H1 (cell line): ENCODE data around the gene SHROOM3. TPM values are rescaled to one million over a fixed set of nuclear protein-coding genes. Genes with fewer than 3 reads are reported as not detected.

Experiments
- CTCF ChIA-PET: fragments of 300-600 bp; sonication (Branson Sonifier 250); formaldehyde crosslinking; loops from one replicate; lab custom pipeline; 2021; ENCODE audit not compliant: partially characterized antibody; lab: Charles Lee
- POLR2A ChIA-PET: fragments of 300-600 bp; sonication (Branson Sonifier 250); formaldehyde crosslinking; loops from one replicate; lab custom pipeline; 2021; ENCODE audit warnings: inconsistent platforms; ENCODE audit not compliant: partially characterized antibody; lab: Charles Lee
- DNase-seq, 2 experiments: peaks; one replicate each; pipeline versions ENCODE4 v3.0.0 to v3.0.0-alpha.2; 2010 to 2022; ENCODE audit warnings: low spot score in 2 of 2, low read depth in 1 of 2, mixed read lengths in 1 of 2
- FAIRE-seq: peaks from 2 replicates; lab custom pipeline; 2011; peaks lifted over from hg19 to GRCh38; lab: Jason Lieb, UNC
- H2AFZ ChIP-seq: 2 replicates; pipeline ENCODE4 v1.8.1; 2012; ENCODE audit warnings: low read length, inconsistent platforms
- H2AK5ac ChIP-seq: 2 replicates; pipeline ENCODE4 v1.6.1; 2013; ENCODE audit warnings: low read depth, low read length
- H2BK120ac ChIP-seq: replicated peaks from 2 replicates; pipeline ENCODE3; 2013; ENCODE audit warnings: low read depth, low read length, inconsistent platforms
- H2BK12ac ChIP-seq: 2 replicates; pipeline ENCODE4 v1.6.1; 2013; ENCODE audit warnings: low read depth, low read length
- H2BK15ac ChIP-seq: 2 replicates; pipeline ENCODE4 v1.6.1; 2013; ENCODE audit warnings: low read length
- H2BK20ac ChIP-seq: 2 replicates; pipeline ENCODE4 v1.6.1; 2013; ENCODE audit warnings: low read length
- H2BK5ac ChIP-seq: 2 replicates; pipeline ENCODE4 v1.6.1; 2013; ENCODE audit warnings: low read depth, low read length
- H3K14ac ChIP-seq: 2 replicates; pipeline ENCODE4 v1.6.1; 2013; ENCODE audit warnings: inconsistent platforms; ENCODE audit not compliant: insufficient read length
- H3K18ac ChIP-seq: 2 replicates; pipeline ENCODE4 v1.6.1; 2013; ENCODE audit warnings: low read length; ENCODE audit errors: extremely low read depth
- H3K23ac ChIP-seq: 2 replicates; pipeline ENCODE4 v1.6.1; 2013; ENCODE audit warnings: inconsistent platforms; ENCODE audit not compliant: insufficient read length
- H3K23me2 ChIP-seq: 2 replicates; pipeline ENCODE4 v1.6.1; 2013; ENCODE audit warnings: low read depth, low read length
- H3K27ac ChIP-seq: 2 replicates; pipeline ENCODE4 v1.6.1; 2011; ENCODE audit warnings: low read depth, low read length, inconsistent platforms
- H3K27me3 ChIP-seq, 4 experiments: replicated peaks in 1 of 4; 1 replicate in 1 of 4; 2 replicates in 3 of 4; pipeline versions ENCODE4 v1.6.1 to v1.8.1; 2011 to 2013; ENCODE audit warnings: low read length in 3 of 4, mild to moderate bottlenecking in 3 of 4, inconsistent platforms in 2 of 4, mixed read lengths in 2 of 4, moderate library complexity in 1 of 4; ENCODE audit not compliant: control insufficient read depth in 3 of 4, insufficient read depth in 3 of 4; ENCODE audit errors: extremely low read depth in 1 of 4
- H3K36me3 ChIP-seq, 4 experiments: 2 replicates each; pipeline versions ENCODE4 v1.6.1 to v1.8.1; 2011 to 2013; ENCODE audit warnings: mild to moderate bottlenecking in 4 of 4, low read length in 3 of 4, moderate library complexity in 2 of 4, control low read depth in 1 of 4, inconsistent platforms in 1 of 4; ENCODE audit not compliant: insufficient read depth in 4 of 4, control insufficient read depth in 2 of 4
- H3K4ac ChIP-seq: replicated peaks from 2 replicates; pipeline ENCODE3; 2013; ENCODE audit warnings: low read length, low read depth, mixed read lengths, inconsistent platforms; ENCODE audit not compliant: insufficient read length
- H3K4me1 ChIP-seq, 4 experiments: replicated peaks in 1 of 4; 1 replicate in 1 of 4; 2 replicates in 3 of 4; pipeline versions ENCODE4 v1.6.1 to v1.8.1; 2011 to 2013; ENCODE audit warnings: low read length in 3 of 4, inconsistent platforms in 2 of 4, mixed read lengths in 1 of 4; ENCODE audit not compliant: insufficient read depth in 4 of 4, control insufficient read depth in 3 of 4
- H3K4me2 ChIP-seq, 2 experiments: 2 replicates each; pipeline versions ENCODE4 v1.6.1 to v1.8.1; 2011 to 2013; ENCODE audit warnings: low read depth in 2 of 2, low read length in 2 of 2, control low read depth in 1 of 2, inconsistent platforms in 1 of 2, mild to moderate bottlenecking in 1 of 2; ENCODE audit not compliant: insufficient read depth in 1 of 2
- H3K4me3 ChIP-seq, 4 experiments: fragments of 200-600, 300-600 bp in 1 of 4; sonication (generic), shearing (Covaris generic), sonication (Bioruptor Twin) in 1 of 4; 2 replicates each; pipeline versions ENCODE4 v1.5.1 to v1.8.1; 2011 to 2016; ENCODE audit warnings: low read length in 4 of 4, low read depth in 3 of 4, control low read depth in 2 of 4, inconsistent platforms in 2 of 4, mild to moderate bottlenecking in 2 of 4, mixed read lengths in 1 of 4, moderate library complexity in 1 of 4; ENCODE audit not compliant: insufficient read depth in 2 of 4; ENCODE audit errors: extremely low read depth in 1 of 4
- H3K56ac ChIP-seq: replicated peaks from 2 replicates; pipeline ENCODE3; 2013; ENCODE audit warnings: low read depth, mild to moderate bottlenecking, mixed read lengths, low read length, inconsistent platforms; ENCODE audit not compliant: insufficient read length
- H3K79me1 ChIP-seq: 2 replicates; pipeline ENCODE4 v1.6.1; 2013; ENCODE audit warnings: low read depth, low read length, control low read depth
- H3K79me2 ChIP-seq, 2 experiments: 2 replicates each; pipeline versions ENCODE4 v1.6.1 to v1.8.1; 2012 to 2013; ENCODE audit warnings: low read length in 2 of 2, mild to moderate bottlenecking in 2 of 2, inconsistent platforms in 1 of 2; ENCODE audit not compliant: insufficient read depth in 2 of 2, control insufficient read depth in 1 of 2
- H3K9ac ChIP-seq, 4 experiments: replicated peaks in 1 of 4; 1 replicate in 1 of 4; 2 replicates in 3 of 4; pipeline versions ENCODE4 v1.6.1 to v1.8.1; 2011 to 2013; ENCODE audit warnings: low read depth in 3 of 4, low read length in 3 of 4, control low read depth in 2 of 4, mild to moderate bottlenecking in 2 of 4, moderate library complexity in 2 of 4, inconsistent platforms in 1 of 4; ENCODE audit errors: extremely low read depth in 1 of 4
- H3K9me3 ChIP-seq, 2 experiments: 2 replicates each; pipeline versions ENCODE4 v1.6.1 to v1.8.1; 2012 to 2013; ENCODE audit warnings: mild to moderate bottlenecking in 2 of 2, moderate library complexity in 2 of 2, control low read depth in 1 of 2, inconsistent platforms in 1 of 2, low read depth in 1 of 2, low read length in 1 of 2, mixed read lengths in 1 of 2; ENCODE audit not compliant: insufficient read depth in 2 of 2
- H4K20me1 ChIP-seq, 2 experiments: replicated peaks in 1 of 2; 2 replicates each; pipeline versions ENCODE3 to v1.8.1; 2011 to 2013; ENCODE audit warnings: inconsistent platforms in 2 of 2, low read length in 2 of 2, mild to moderate bottlenecking in 1 of 2; ENCODE audit not compliant: insufficient read depth in 2 of 2, control insufficient read depth in 1 of 2
- H4K5ac ChIP-seq: 2 replicates; pipeline ENCODE4 v1.6.1; 2013; ENCODE audit warnings: low read length, low read depth, mixed read lengths, inconsistent platforms; ENCODE audit not compliant: insufficient read length
- H4K8ac ChIP-seq: 2 replicates; pipeline ENCODE4 v1.8.0; 2013; ENCODE audit warnings: mild to moderate bottlenecking, moderate library complexity, low read length, inconsistent platforms; ENCODE audit not compliant: insufficient read depth; ENCODE audit errors: extremely low read depth
- H4K91ac ChIP-seq: replicated peaks from 2 replicates; pipeline ENCODE3; 2013; ENCODE audit warnings: low read length, mixed read lengths, inconsistent platforms; ENCODE audit not compliant: insufficient read length
- CHD1 ChIP-seq: IDR thresholded peaks from 2 replicates; pipeline ENCODE4 v1.6.1; 2012; ENCODE audit warnings: low read depth, low read length, improper control_type of control experiment
- CREB1 ChIP-seq: IDR thresholded peaks from 2 replicates; pipeline ENCODE4 v1.6.1; 2012; ENCODE audit warnings: inconsistent platforms
- CTBP2 ChIP-seq: IDR thresholded peaks from 2 replicates; pipeline ENCODE4 v1.7.0; 2011; ENCODE audit warnings: borderline replicate concordance, mild to moderate bottlenecking, moderate library complexity, mixed read lengths, low read length; ENCODE audit not compliant: insufficient read depth, insufficient read length
- FOSL1 ChIP-seq: IDR thresholded peaks from 2 replicates; pipeline ENCODE4 v1.6.1; 2011; ENCODE audit warnings: mild to moderate bottlenecking, low read depth, low read length, moderate library complexity; ENCODE audit not compliant: insufficient read depth
- GABPA ChIP-seq: IDR thresholded peaks from 2 replicates; pipeline ENCODE4 v1.6.1; 2011; ENCODE audit warnings: mild to moderate bottlenecking, low read length, moderate library complexity, borderline replicate concordance; ENCODE audit not compliant: insufficient read depth
- KDM5A ChIP-seq: fragments of 200-600 bp; IDR thresholded peaks from 2 replicates; pipeline ENCODE4 v1.7.1; 2012; ENCODE audit warnings: mild to moderate bottlenecking, low read length, inconsistent platforms, mixed read lengths
- SAP30 ChIP-seq: fragments of 300-600 bp; sonication (generic); IDR thresholded peaks from 2 replicates; pipeline ENCODE4 v1.7.1; 2012; ENCODE audit warnings: low read length, moderate library complexity, mild to moderate bottlenecking, inconsistent platforms; ENCODE audit not compliant: insufficient read depth, insufficient replicate concordance
- SIX5 ChIP-seq: IDR thresholded peaks from 2 replicates; pipeline ENCODE4 v1.6.1; 2011; ENCODE audit warnings: mild to moderate bottlenecking, low read depth, low read length
- SP2 ChIP-seq: IDR thresholded peaks from 2 replicates; pipeline ENCODE4 v1.6.1; 2012; ENCODE audit warnings: mild to moderate bottlenecking, low read length, inconsistent platforms
- SP4 ChIP-seq: IDR thresholded peaks from 2 replicates; pipeline ENCODE4 v1.6.1; 2012; ENCODE audit warnings: low read length, inconsistent platforms
- SRF ChIP-seq: IDR thresholded peaks from 2 replicates; pipeline ENCODE4 v1.6.1; 2011; ENCODE audit warnings: mild to moderate bottlenecking, low read depth, low read length, moderate library complexity
- TBP ChIP-seq: IDR thresholded peaks from 2 replicates; pipeline ENCODE4 v1.6.1; 2011; ENCODE audit warnings: low read depth, low read length, improper control_type of control experiment
- TEAD4 ChIP-seq: IDR thresholded peaks from 2 replicates; pipeline ENCODE4 v1.6.1; 2012; ENCODE audit warnings: low read depth, low read length, inconsistent platforms, mixed read lengths
- WGBS, 2 experiments: shearing (Covaris generic) in 1 of 2; methylation state at CpG; one replicate each; pipeline versions ENCODE4 v1.1.6 to v1.1.7; 2013 to 2015; ENCODE audit warnings: low lambda C conversion rate in 2 of 2, mixed read lengths in 2 of 2, inconsistent platforms in 1 of 2, low coverage in 1 of 2, missing lambda C conversion rate in 1 of 2; ENCODE audit not compliant: insufficient replicate concordance in 2 of 2, insufficient coverage in 1 of 2, insufficient read length in 1 of 2; ENCODE audit errors: extremely low coverage in 1 of 2, missing lambda C conversion rate in 1 of 2; 5-methylcytosine and 5-hydroxymethylcytosine counted together
- polyA plus RNA-seq, 7 experiments: library from polyadenylated mRNA; depleted of rRNA in 3 of 7; stranded (reverse) in 5 of 7; unstranded in 2 of 7; fragments of >200 nt in 5 of 7; fragments of 200-250 nt in 2 of 7; gene quantifications; 1 replicate in 5 of 7; 2 replicates in 1 of 7; 4 replicates in 1 of 7; pipeline versions ENCODE4 v1.2.1 to v1.2.3, GENCODE V29; 2011 to 2013; ENCODE audit warnings: missing spikeins in 2 of 7, mixed read lengths in 2 of 7
- total RNA-seq: library from RNA; stranded (reverse); fragmentation: NEBNext Ultra II Directional; extraction: Animal tissue kit (Norgen Biotek cat#: 25700); gene quantifications from 2 replicates; pipeline ENCODE4 v1.2.1, GENCODE V29; 2021

The SHROOM3 gene
- total and polyA plus RNA-seq, 2 of the 8 experiments (the other 6 are each of a cell fraction or from before 2014, with no cell fraction given), result 15.8 to 34.0 TPM

- Histone ChIP-seq H3K56ac (no peak overlapping the region), H2AFZ (no peak overlapping the region), H3K23me2 (no peaks in the 10 kb centered on the region), H3K79me2 (no peaks in the 10 kb centered on the region), H3K14ac (no peak overlapping the region), H3K9me3 (no peaks in the 10 kb centered on the region), H3K9ac (no peak overlapping the region), H4K5ac (no peak overlapping the region), H3K27ac (no peak overlapping the region), H3K4me3 (no peak overlapping the region; a peak in 1 of 8 replicates), H2AK5ac (no peak overlapping the region), H3K18ac (no peak overlapping the region), H3K4me1 (peaks cover 5 to 25% (median 7%) of the 10 kb centered on the region in 4 experiments; a peak in 5 of 7 replicates), H4K8ac (no peak overlapping the region), H3K4me2 (peak overlapping the region in 1 of 2 experiments; percentile 78; a peak in 1 of 4 replicates), H4K20me1 (no peaks in the 10 kb centered on the region), H2BK12ac (no peak overlapping the region; the same call in 1 of the 2 replicates), H4K91ac (no peak overlapping the region), H3K36me3 (no peaks in the 10 kb centered on the region), H2BK15ac (no peak overlapping the region), H2BK20ac (no peak overlapping the region), H3K23ac (no peak overlapping the region), H3K79me1 (no peaks in the 10 kb centered on the region), H3K27me3 (no peaks in the 10 kb centered on the region), H2BK120ac (no peak overlapping the region), H2BK5ac (no peak overlapping the region), H3K4ac (no peak overlapping the region)
- POLR2A ChIA-PET, result interaction anchor here (0.6 to 1.0 kb wide), 2 partner anchors 15 to 66 kb away, joined by 3 to 4 read pairs; no protein-coding TSS in a partner anchor
- DNase-seq (no peak), FAIRE-seq (no peak)
- 92% methylated on average over 4 of the region's 4 CpGs; no CpG with 5 or more reads in 1 of the 2 experiments for WGBS, 2 experiments
- CTCF ChIA-PET, result interaction anchor here (0.6 to 1.2 kb wide), 4 partner anchors 13 to 162 kb away, joined by 3 read pairs; no protein-coding TSS in a partner anchor
- TF ChIP-seq CREB1 (no peak), TEAD4 (no peak), TBP (no peak), SAP30 (no peak), FOSL1 (no peak), CTBP2 (no peak), SP4 (no peak), SP2 (no peak), CHD1 (no peak), KDM5A (no peak), SRF (no peak), GABPA (no peak), SIX5 (no peak)
These were observed 188.4 kb downstream of the SHROOM3 start for GRCh38 chr4:76623217-76624045.
